NCI-H2227 (cell line): ENCODE data around the gene JPH3.

Experiments used
- DNase-seq: peaks from one replicate; lab custom pipeline; 2025; ENCODE audit not compliant: unreplicated experiment; lab: John Stamatoyannopoulos, UW

Gene JPH3

GRCh38 chr16:87625241-87625797 lies 23.0 kb downstream of the JPH3 start:
- no peak for DNase-seq

DNA sequence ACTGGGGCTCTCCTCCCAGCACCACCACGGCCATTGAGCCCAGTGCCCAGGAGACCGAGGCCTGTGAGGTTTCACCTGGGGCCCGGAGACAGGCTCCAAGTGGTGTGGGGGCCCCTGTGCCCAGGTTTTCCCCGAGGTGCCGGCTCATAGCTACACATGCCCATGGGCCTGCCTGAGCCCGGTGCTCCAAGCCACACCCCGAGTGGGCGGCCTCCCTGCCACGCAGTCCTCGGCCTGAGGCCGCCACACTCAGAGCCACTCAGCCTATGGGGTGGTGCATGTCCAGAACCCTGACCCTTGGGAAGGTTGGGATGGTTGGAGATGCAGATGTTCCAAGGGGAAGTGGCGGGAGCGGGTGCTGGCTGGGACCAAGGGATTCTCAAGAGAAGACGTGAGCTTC lies 24.1 kb downstream of the JPH3 start:
- DNase-seq, result no peak

GRCh38 chr16:87626905-87627304 lies 24.6 kb downstream of the JPH3 start:
- DNase-seq, result no peak

DNA sequence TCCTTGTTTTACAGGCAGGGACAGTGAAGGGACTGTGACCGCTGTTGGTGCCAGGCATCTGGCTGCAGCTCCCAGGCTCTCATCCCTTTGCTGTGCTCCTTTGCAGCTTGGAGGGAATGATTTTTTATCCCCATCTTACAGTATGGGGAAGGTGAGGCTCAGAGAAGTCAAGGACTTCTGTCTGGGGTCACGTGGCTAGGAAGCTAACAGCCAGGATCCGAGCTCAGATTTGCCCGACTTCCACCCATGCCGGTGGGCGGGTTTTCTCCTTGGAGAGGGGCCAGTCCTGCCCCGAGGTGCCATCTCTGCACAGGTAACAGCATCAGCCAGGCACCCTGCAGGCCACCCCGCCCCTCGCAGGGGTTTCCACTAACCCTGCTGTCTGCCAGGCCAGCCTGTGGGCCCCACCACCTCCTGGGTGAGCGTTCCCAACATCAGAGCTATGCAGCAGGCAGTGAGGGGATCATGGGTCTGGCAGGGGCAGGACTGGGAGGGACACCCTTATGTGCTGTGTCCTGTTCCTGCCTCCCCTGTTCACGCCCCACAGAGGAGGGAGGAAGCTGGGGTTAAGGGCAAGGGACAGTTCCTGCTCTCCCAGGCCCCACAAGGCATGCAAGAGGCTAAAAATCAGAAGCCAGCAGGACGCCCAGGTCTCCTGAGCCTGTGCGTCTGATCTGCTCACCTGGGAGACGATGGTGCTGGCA lies 25.4 kb downstream of the JPH3 start:
- no peak for DNase-seq

DNA sequence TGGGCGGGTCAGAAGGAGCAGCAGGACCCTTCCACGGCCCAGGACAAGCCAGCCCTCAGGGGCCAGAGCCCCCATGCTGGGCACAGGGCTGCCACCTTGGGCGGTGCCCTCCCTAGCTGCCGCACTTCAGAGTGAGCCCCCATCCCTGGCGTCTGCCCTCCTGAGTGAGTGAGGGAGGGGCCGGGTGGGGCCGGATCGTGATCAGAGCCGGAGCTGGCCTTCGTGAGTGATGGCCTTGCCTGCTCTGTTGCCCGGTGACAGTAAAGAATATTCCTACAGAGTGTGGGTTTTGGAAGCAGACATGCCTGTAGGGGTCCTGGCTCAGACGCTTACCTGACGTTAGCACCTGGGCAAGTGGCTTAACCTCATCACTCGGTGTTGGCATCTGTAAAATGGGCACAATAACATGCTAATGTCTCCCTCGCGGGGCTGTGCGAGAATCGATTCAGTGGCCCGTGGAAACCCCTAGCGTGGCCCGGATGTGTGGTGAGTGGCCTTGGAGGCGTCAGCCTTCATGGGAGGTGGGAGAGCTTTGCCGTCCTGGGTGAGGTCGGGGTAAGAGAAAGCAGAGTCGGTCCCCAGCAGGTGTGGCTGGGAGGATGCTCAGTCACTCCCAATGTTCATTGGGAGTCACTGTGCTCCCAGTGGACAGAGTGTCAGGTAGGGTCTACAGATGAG lies 26.1 kb downstream of the JPH3 start:
- DNase-seq, result no peak

DNA sequence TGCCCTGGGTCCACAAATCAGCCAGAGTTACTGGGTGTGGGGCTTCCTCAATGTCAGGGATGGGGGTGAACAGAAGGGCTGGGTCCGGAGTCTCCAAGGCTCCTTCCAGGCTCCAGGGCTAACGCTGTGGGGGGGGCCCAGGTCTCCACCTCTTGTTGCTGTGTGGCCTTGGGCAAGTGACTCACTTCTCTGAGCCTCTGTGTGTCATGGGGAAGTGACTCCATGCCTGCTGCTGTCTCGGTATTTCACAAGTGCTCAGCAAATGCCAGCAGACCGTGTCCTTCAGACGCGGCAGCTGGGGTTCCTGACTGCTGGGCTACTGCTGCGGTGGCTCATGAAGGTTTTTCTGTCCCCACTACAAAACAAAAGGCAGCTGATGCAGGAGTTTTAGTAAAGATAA lies 26.6 kb downstream of the JPH3 start:
- no peak for DNase-seq

DNA sequence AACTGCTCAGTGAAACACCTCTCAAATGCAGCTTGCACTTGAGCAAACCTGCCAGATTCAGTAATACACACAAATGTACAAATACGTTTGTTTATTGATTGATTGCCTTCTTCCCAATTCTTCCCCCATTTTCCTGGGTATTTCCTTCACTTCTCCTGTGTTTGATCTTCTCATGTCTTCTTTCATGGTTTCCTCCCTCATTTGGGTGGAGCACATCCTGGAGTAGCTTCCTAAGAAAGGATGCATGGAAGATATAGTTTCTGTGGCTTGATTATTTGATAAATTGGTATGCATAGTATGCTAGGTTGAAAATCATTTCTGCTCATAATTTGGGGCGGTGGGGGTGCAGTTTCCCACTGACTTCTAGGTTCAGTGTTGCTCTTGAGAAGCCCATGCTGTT lies 28.8 kb downstream of the JPH3 start:
- no peak for DNase-seq

DNA sequence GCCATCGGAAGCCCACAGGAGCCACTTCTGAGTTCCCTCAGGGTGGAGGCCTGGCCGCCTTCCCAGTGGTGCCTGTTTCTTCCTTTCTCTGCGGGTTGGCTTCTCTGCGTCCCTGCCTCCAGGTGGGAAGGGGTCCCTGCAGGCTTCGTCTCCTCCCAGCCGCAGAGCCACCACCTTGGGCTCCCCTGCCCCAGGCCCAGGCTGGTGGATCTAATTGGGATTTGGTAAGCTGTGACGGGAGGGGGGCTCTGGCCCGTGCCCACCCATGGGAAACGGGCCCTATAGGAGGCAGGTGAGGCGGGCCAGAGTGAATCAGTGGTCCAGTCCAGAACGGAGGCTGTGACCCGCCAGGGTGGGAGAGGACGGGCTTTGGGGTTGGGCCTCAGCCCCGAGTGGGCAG lies 32.1 kb downstream of the JPH3 start:
- no peak for DNase-seq

DNA sequence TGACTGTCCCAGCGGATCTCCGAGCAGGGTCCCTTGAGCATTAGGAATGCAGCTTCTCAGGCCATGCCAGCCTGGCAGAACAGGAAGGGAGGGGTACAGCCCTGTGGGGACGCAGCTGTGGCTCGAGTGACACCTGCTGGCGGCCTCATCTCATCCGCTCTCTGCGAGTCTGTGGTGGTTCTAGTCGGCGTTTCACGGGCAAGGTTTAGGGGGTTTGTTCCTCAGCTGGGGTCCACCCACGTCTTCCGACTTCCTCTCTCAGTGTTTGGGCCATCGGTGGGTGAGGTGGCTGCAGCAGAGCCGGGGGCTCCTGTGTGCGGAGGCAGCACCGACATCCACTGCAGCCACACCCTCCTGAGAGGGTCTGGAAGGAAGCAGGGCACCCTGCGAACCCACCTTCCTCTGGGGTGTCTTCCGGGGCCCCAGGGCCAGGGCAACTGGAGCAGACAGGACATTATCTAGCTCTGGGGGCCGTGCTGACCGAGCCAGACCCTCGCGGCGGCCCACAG lies 33.3 kb downstream of the JPH3 start:
- peak; percentile 35 for DNase-seq

DNA sequence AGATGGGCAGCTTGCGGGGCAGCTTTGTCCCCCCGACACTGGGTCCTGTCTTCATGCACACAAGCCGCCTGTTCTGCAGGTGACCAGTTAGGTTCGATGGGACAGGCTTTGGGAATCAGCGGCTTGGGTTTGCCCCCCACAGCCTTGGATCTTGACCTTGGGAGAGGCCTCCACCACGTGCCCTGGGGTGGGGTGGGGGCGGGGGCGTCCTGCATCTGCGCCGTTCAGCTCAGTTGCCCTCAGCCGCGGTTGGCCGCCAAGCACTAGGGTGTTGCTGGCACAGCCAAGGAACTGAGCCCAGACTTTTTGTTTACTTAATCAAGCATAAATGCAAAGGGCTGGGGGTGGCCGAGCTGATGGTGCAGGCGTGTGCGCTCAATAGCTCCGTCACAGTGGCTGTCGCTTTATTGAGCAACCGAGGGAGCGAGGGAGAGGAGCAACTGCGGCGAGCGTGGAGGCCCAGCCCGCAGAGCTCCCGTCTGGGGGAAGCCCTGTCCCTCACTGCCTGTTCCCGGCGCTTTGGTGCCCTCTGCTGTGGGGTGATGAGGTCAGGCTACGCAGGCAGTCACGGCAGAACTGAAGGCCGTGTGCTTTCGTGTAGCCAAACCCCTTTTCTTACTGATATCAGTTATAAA lies 33.9 kb downstream of the JPH3 start:
- peak; percentile 39 for DNase-seq

GRCh38 chr16:87636741-87637140 lies 34.4 kb downstream of the JPH3 start:
- no peak for DNase-seq

- DNase-seq, result no peak
These were observed 35.0 kb downstream of the JPH3 start for GRCh38 chr16:87637357-87637756.

- no peak for DNase-seq
These were observed 36.4 kb downstream of the JPH3 start for GRCh38 chr16:87638736-87639135.

- DNase-seq, result no peak
These were observed 39.4 kb downstream of the JPH3 start for GRCh38 chr16:87641721-87642120.

DNA sequence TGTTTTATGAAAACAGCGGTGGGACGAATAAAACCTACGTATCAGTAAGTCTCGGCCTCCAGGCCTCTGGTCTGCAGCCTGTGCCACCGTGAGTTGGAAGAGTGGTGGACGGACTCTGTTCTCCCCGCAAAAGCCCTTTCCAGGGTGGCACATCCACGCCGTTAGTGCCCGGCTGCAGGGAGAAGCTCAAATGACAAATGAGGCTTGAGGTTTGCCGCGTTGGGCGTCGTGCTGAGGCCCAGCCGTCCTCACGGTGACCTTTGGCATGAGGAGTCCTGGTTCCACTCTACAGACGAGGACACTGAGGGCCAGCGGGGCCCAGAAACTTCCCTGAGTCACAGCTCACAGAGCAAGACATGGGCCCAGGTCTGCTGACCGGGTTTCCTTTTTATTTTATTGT lies 40.2 kb downstream of the JPH3 start:
- no peak for DNase-seq

DNA sequence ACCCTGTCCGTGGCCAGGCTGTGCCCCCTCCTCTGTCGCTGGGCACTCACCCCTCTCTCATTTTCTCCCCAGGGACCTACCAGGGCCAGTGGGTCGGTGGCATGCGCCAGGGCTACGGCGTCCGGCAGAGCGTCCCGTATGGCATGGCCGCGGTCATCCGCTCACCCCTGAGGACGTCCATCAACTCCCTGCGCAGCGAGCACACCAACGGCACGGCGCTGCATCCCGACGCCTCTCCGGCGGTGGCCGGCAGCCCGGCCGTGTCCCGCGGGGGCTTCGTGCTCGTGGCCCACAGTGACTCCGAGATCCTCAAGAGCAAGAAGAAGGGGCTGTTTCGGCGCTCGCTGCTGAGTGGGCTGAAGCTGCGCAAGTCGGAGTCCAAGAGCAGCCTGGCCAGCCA lies 41.9 kb downstream of the JPH3 start:
- no peak for DNase-seq

GRCh38 chr16:87644596-87644995 lies 42.3 kb downstream of the JPH3 start:
- no peak for DNase-seq

- DNase-seq, result no peak
These were observed 43.5 kb downstream of the JPH3 start for GRCh38 chr16:87645802-87646201.

DNA sequence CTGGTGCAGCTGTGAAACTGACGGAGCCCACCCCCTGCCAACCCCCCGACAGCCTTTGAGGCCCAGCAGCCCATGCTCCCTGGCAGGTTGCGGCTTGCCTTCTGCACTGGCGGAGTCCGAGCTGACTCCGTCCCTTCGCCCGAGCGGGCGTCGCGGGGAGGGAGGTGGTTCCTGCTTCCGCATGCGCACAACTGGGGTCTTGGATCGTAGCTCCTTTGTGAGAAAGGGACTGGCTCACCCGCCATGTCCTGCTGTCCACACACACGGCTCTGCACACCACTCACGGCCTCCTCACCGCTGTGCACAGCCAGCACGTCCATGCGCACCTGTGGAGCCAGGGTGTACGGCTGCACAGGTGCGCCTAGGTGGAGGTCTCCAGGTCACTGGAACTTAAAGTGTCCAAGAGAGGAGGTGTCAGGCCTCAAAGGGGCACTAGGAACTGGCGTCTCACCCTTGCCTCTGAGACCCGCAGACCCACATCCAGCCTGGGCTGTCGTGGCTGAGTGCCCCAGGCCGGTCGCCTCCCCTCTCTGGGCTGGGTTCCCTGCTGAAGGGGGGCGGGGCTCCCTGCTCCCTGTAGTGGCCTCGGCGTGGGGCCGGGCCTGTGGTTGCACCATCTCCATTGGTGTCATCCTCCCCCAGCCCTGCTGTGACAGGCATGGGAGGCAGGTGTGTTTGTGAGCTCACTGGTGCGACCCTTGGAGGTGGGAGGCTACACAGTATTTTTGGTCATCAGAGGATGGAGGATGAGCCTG lies 45.3 kb downstream of the JPH3 start:
- DNase-seq, result no peak

- DNase-seq, result no peak
These were observed 45.9 kb downstream of the JPH3 start for GRCh38 chr16:87648236-87648635.
